WTC11 (cell line): ENCODE measurements around the gene RPTOR. TPM values are rescaled to one million over a fixed set of nuclear protein-coding genes. Genes with fewer than 3 reads are reported as not detected.

Experiments used
- ATAC-seq: fragments of 200-7000 bp; cut with Tn5 transposase; 2 replicates; pipeline ENCODE4 v1.10.0; 2021; ENCODE audit warnings: mild to moderate bottlenecking, moderate library complexity
- CTCF ChIA-PET: fragments of 300-600 bp; sonication (Branson Sonifier 250); formaldehyde crosslinking; loops from one replicate; lab custom pipeline; 2021; ENCODE audit warnings: antibody characterized with exemption; lab: Charles Lee
- POLR2A ChIA-PET: fragments of 350-600 bp; sonication (Branson Sonifier 250); formaldehyde crosslinking; loops from one replicate; lab custom pipeline; 2021; ENCODE audit warnings: antibody characterized with exemption; lab: Charles Lee
- DNase-seq: peaks from one replicate; pipeline ENCODE4 v3.0.0; 2021; ENCODE audit warnings: low spot score
- H3K27ac Mint-ChIP-seq: 2 replicates; pipeline ENCODE4 v1.8.0; 2021; ENCODE audit warnings: mixed read lengths
- H3K27me3 Mint-ChIP-seq: 2 replicates; pipeline ENCODE4 v1.8.0; 2021; ENCODE audit warnings: low read depth, mild to moderate bottlenecking, moderate library complexity, mixed read lengths
- H3K36me3 Mint-ChIP-seq: 2 replicates; pipeline ENCODE4 v1.8.0; 2021; ENCODE audit warnings: mixed read lengths
- H3K4me1 Mint-ChIP-seq: 2 replicates; pipeline ENCODE4 v1.8.0; 2022; ENCODE audit warnings: mixed read lengths
- H3K4me3 Mint-ChIP-seq: 2 replicates; pipeline ENCODE4 v1.8.0; 2021; ENCODE audit warnings: mild to moderate bottlenecking, moderate library complexity, mixed read lengths
- H3K9me3 Mint-ChIP-seq: 2 replicates; pipeline ENCODE4 v1.8.0; 2021; ENCODE audit warnings: mixed read lengths
- AR ChIP-seq: fragments of 250-450 bp; sonication (Bioruptor Pico); IDR thresholded peaks from 2 replicates; pipeline ENCODE4 v1.9.0; 2021; ENCODE audit warnings: mild to moderate bottlenecking
- ARID4B ChIP-seq: sonication (generic); formaldehyde crosslinking; IDR thresholded peaks from 2 replicates; pipeline ENCODE4 v1.8.0; 2023; ENCODE audit warnings: missing genetic modification reagents, mild to moderate bottlenecking, borderline replicate concordance
- ATF2 ChIP-seq: sonication (generic); formaldehyde crosslinking; IDR thresholded peaks from 2 replicates; pipeline ENCODE4 v1.8.1; 2022; ENCODE audit warnings: low read depth, missing genetic modification reagents, borderline replicate concordance
- ATF3 ChIP-seq: sonication (generic); formaldehyde crosslinking; conservative IDR thresholded peaks from 2 replicates; pipeline ENCODE4 v1.8.1; 2022; ENCODE audit warnings: mild to moderate bottlenecking, missing genetic modification reagents
- CREM ChIP-seq: sonication (generic); formaldehyde crosslinking; IDR thresholded peaks from 2 replicates; pipeline ENCODE4 v1.8.1; 2022; ENCODE audit warnings: mild to moderate bottlenecking, missing genetic modification reagents, moderate library complexity
- FOXP1 ChIP-seq: sonication (generic); formaldehyde crosslinking; IDR thresholded peaks from 2 replicates; pipeline ENCODE4 v1.8.0; 2022; ENCODE audit warnings: missing genetic modification reagents, mild to moderate bottlenecking, moderate library complexity, borderline replicate concordance
- FOXP4 ChIP-seq: sonication (generic); formaldehyde crosslinking; IDR thresholded peaks from 2 replicates; pipeline ENCODE4 v1.8.0; 2022; ENCODE audit warnings: mild to moderate bottlenecking, missing genetic modification reagents
- GABPB1 ChIP-seq: sonication (generic); formaldehyde crosslinking; IDR thresholded peaks from 2 replicates; pipeline ENCODE4 v1.8.1; 2023; ENCODE audit warnings: mild to moderate bottlenecking, missing genetic modification reagents
- GTF2I ChIP-seq: fragments of 250-450 bp; sonication (Bioruptor Pico); conservative IDR thresholded peaks from 2 replicates; pipeline ENCODE4 v1.4.0; 2021; ENCODE audit warnings: mild to moderate bottlenecking
- HMGA2 ChIP-seq: fragments of 250-450 bp; sonication (Bioruptor Pico); IDR thresholded peaks from 2 replicates; pipeline ENCODE4 v1.4.0; 2021; ENCODE audit warnings: mild to moderate bottlenecking, moderate library complexity
- IRF2 ChIP-seq: sonication (generic); formaldehyde crosslinking; IDR thresholded peaks from 2 replicates; pipeline ENCODE4 v1.8.0; 2022; ENCODE audit warnings: low read depth, missing genetic modification reagents, borderline replicate concordance
- MYBL2 ChIP-seq: sonication (generic); formaldehyde crosslinking; IDR thresholded peaks from 2 replicates; pipeline ENCODE4 v1.8.1; 2023; ENCODE audit warnings: mild to moderate bottlenecking, moderate library complexity, missing genetic modification reagents
- NR3C1 ChIP-seq: sonication (generic); formaldehyde crosslinking; conservative IDR thresholded peaks from 2 replicates; pipeline ENCODE4 v1.8.1; 2023; ENCODE audit warnings: low read depth, mild to moderate bottlenecking, missing genetic modification reagents
- USF2 ChIP-seq: sonication (generic); formaldehyde crosslinking; IDR thresholded peaks from 2 replicates; pipeline ENCODE4 v1.8.1; 2023; ENCODE audit warnings: mild to moderate bottlenecking, missing genetic modification reagents, moderate library complexity
- ZBTB21 ChIP-seq: sonication (generic); formaldehyde crosslinking; IDR thresholded peaks from 2 replicates; pipeline ENCODE4 v1.8.1; 2023; ENCODE audit warnings: mild to moderate bottlenecking, missing genetic modification reagents, borderline replicate concordance
- ZBTB43 ChIP-seq: sonication (generic); formaldehyde crosslinking; IDR thresholded peaks from 2 replicates; pipeline ENCODE4 v1.8.1; 2023; ENCODE audit warnings: mild to moderate bottlenecking, missing genetic modification reagents
- ZMAT4 ChIP-seq: fragments of 250-450 bp; sonication (Bioruptor Pico); IDR thresholded peaks from 2 replicates; pipeline ENCODE4 v1.9.0; 2021; ENCODE audit warnings: mild to moderate bottlenecking
- ZNF532 ChIP-seq: fragments of 250-450 bp; sonication (Bioruptor Pico); IDR thresholded peaks from 2 replicates; pipeline ENCODE4 v1.9.0; 2021; ENCODE audit warnings: mild to moderate bottlenecking, borderline replicate concordance
- total RNA-seq: library from RNA; stranded (reverse); gene quantifications from 3 replicates; pipeline ENCODE4 v1.2.3, GENCODE V29; 2021

The RPTOR gene
- total RNA-seq, 1 experiment from 2014 or later, result 41.0 TPM

GRCh38 chr17:80822021-80822699, 277.5 kb downstream of the RPTOR start:
- Mint-ChIP-seq H3K4me1 (peaks cover 18% of the 10 kb centered on the region), H3K36me3 (no peaks in the 10 kb centered on the region; the same call in 1 of the 2 replicates), H3K27me3 (no peaks in the 10 kb centered on the region), H3K4me3 (no peak overlapping the region), H3K27ac (peak overlapping the region; percentile 88; the same call in 1 of the 2 replicates), H3K9me3 (no peaks in the 10 kb centered on the region)
- CTCF ChIA-PET, result interaction anchor here (1.1 kb wide), 1 partner anchor 172 kb away, joined by 4 read pairs; no protein-coding TSS in a partner anchor
- POLR2A ChIA-PET, result no interaction called here
- DNase-seq (no peak), ATAC-seq (no peak)
- TF ChIP-seq IRF2 (CRISPR knock-in tag) (no peak), ARID4B (CRISPR knock-in tag) (no peak), FOXP1 (CRISPR knock-in tag) (no peak), ZNF532 (CRISPR knock-in tag) (no peak), NR3C1 (no peak), ATF2 (CRISPR knock-in tag) (no peak), MYBL2 (CRISPR knock-in tag) (no peak), ZMAT4 (CRISPR knock-in tag) (no peak), FOXP4 (CRISPR knock-in tag) (no peak), ATF3 (no peak), ZBTB21 (no peak), ZBTB43 (CRISPR knock-in tag) (no peak), GTF2I (CRISPR knock-in tag) (no peak), HMGA2 (CRISPR knock-in tag) (no peak), USF2 (CRISPR knock-in tag) (no peak), GABPB1 (CRISPR knock-in tag) (no peak), AR (CRISPR knock-in tag) (no peak), CREM (CRISPR knock-in tag) (no peak)
